Measurements from ENCODE around the gene MRPL54.

The MRPL54 gene

GRCh38 chr19:3768015-3768747 lies 5.7 kb downstream of the MRPL54 start:
- ChIA-PET CTCF (no interaction called here), POLR2A (ENCODE audit: low non-redundant PET) (no interaction called here)
- no peak for DNase-seq (ENCODE audit: low spot score)
- no peak for TF ChIP-seq CTCF (conservative IDR thresholded peaks at IDR 0.05; ENCODE audit: low read depth)
- H3K27ac ChIP-seq = peak overlapping the region; percentile 9; the same call in 1 of the 2 replicates

- POLR2A ChIA-PET (ENCODE audit: low non-redundant PET) = no interaction called here
- TF ChIP-seq CTCF (conservative IDR thresholded peaks at IDR 0.05; ENCODE audit: low read depth) = no peak
- H3K27ac ChIP-seq = peak overlapping the region; percentile 9; the same call in 1 of the 2 replicates
- no peak for DNase-seq (ENCODE audit: low spot score)
- CTCF ChIA-PET = interaction anchor here (0.7 kb wide), 1 partner anchor 789 kb away, joined by 3 read pairs; no protein-coding TSS in a partner anchor
Observed at GRCh38 chr19:3768748-3769099, 6.2 kb downstream of the MRPL54 start.

- no peak for DNase-seq (ENCODE audit: low spot score)
- ChIA-PET POLR2A (ENCODE audit: low non-redundant PET) (no interaction called here), CTCF (interaction anchor here (0.7 kb wide), 1 partner anchor 788 kb away, joined by 3 read pairs; no protein-coding TSS in a partner anchor)
- TF ChIP-seq CTCF (conservative IDR thresholded peaks at IDR 0.05; ENCODE audit: low read depth) = no peak
- H3K27ac ChIP-seq = 0 out of 2 replicates have a peak overlapping the region, but pooled peaks have one; percentile 9
Observed at GRCh38 chr19:3769494-3769893, 7.0 kb downstream of the MRPL54 start.

- H3K27ac ChIP-seq = no peak overlapping the region
- ChIA-PET POLR2A (ENCODE audit: low non-redundant PET) (no interaction called here), CTCF (no interaction called here)
- no peak for DNase-seq (ENCODE audit: low spot score)
- TF ChIP-seq CTCF (conservative IDR thresholded peaks at IDR 0.05; ENCODE audit: low read depth) = no peak
Observed at GRCh38 chr19:3770136-3770999, 7.9 kb downstream of the MRPL54 start.

GRCh38 chr19:3771000-3771905 lies 8.8 kb downstream of the MRPL54 start:
- ChIA-PET CTCF (interaction anchor here (0.7 kb wide), 1 partner anchor 877 kb away, joined by 3 read pairs; no protein-coding TSS in a partner anchor), POLR2A (ENCODE audit: low non-redundant PET) (no interaction called here)
- DNase-seq (ENCODE audit: low spot score) = no peak

More at GRCh38 chr19:3771000-3771905, 8.8 kb downstream of the MRPL54 start:
- TF ChIP-seq CTCF (conservative IDR thresholded peaks at IDR 0.05; ENCODE audit: low read depth) = no peak
- H3K27ac ChIP-seq = no peak overlapping the region

All from RWPE1 (cell line).